Astrocyte (in vitro differentiated cells and primary cell): ENCODE data around the gene BRMS1.

Experiments used
- CTCF ChIP-seq: IDR thresholded peaks from 2 replicates; pipeline ENCODE4 v1.5.1; 2011; ENCODE audit warnings: low read depth, mild to moderate bottlenecking, inconsistent platforms, low read length, moderate library complexity; ENCODE audit not compliant: insufficient read depth
- EZH2 ChIP-seq: IDR thresholded peaks from 2 replicates; pipeline ENCODE4 v1.6.1; 2012; ENCODE audit warnings: mild to moderate bottlenecking, low read length, inconsistent platforms; ENCODE audit not compliant: insufficient read depth

DNA sequence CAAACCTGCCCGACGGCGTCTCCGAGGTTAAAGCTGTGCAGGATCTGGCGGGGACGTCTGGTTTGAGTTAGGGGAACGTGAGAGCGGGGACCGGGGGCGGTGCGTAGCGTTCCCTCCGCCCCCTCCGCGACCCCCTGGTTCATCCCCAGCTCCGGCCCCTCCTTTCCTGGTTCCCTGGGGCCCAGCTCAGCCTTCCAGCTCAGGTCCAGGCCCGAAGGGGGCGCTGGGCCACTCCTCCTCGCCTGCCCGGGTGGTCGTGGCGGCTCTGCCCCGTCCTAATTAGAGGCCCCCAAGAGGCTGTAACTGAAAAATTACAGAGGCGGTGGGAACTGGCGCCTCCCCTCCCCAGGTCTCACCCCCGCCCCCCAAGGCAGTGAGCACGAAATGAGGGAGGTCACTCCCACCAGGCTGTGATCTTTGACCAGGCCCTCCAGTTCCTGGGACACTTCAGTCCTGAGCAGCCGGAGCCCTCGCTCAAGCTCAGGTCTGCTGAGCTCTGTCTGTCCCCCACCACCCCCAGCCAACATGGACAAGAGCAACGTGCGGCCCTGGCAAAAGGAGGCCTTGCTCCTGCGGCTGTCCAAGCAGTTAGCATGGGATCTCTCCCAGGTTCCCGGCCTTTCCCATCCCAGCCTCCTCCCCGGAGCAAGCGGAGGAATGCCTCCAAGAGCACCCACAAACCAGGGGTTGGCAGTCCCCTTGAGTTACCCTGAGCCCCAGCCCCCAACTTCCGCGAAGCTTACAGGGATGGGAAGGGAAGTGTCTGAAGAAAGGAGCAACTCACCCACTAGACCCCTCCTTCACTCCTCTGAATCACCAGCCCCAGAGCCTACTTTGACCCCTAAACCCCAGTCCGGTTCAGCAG lies 31.4 kb downstream of the BRMS1 start:
- TF ChIP-seq CTCF (no peak), EZH2 (no peak)
